ENCODE measurements around the gene ACIN1.

DNA sequence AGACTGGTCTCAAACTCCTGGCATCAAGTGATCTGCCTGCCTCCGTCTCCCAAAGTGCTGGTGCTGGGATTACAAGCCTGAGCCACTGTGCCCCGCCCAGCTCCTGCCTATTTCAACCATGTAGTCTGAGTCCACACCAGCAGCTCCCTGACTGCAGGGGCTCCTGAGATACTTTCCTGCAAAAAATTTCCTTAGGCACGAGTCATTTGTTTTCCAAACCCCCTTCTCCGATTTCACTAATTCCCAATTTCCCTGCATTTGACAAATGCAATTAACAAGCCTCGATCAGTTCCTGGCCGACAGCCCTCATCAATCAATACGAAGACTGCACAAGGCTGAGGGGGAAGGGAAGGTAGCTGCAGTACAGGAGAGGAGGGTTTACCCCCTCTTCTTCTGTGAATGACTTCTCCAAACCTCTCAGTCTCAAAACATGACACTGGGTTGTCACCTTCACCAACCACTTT is 70.3 kb downstream of the ACIN1 start:
- TF ChIP-seq EP300 (IDR thresholded peaks at IDR 0.05) = no peak
- no peak for TF ChIP-seq POLR2A (IDR thresholded peaks at IDR 0.05)
- TF ChIP-seq, protein P1, sequence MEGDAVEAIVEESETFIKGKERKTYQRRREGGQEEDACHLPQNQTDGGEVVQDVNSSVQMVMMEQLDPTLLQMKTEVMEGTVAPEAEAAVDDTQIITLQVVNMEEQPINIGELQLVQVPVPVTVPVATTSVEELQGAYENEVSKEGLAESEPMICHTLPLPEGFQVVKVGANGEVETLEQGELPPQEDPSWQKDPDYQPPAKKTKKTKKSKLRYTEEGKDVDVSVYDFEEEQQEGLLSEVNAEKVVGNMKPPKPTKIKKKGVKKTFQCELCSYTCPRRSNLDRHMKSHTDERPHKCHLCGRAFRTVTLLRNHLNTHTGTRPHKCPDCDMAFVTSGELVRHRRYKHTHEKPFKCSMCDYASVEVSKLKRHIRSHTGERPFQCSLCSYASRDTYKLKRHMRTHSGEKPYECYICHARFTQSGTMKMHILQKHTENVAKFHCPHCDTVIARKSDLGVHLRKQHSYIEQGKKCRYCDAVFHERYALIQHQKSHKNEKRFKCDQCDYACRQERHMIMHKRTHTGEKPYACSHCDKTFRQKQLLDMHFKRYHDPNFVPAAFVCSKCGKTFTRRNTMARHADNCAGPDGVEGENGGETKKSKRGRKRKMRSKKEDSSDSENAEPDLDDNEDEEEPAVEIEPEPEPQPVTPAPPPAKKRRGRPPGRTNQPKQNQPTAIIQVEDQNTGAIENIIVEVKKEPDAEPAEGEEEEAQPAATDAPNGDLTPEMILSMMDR (IDR thresholded peaks at IDR 0.05) = no peak
